WERI-Rb-1 (cell line): Measurements from ENCODE around the gene RAF1.
"Not testable (repeated sequence)": the region's sequence is repeated elsewhere in the genome, so short reads cannot be mapped to it uniquely, and the experiment has no call there.

ENCODE experiments used
- DNase-seq: peaks from one replicate; pipeline ENCODE4 v3.0.0-alpha.2; 2020
- H3K27ac ChIP-seq: fragments of 250-450 bp; sonication (Bioruptor Pico); 2 replicates; pipeline ENCODE4 v1.5.1; 2020; ENCODE audit warnings: mild to moderate bottlenecking, moderate library complexity
- H3K27me3 ChIP-seq: fragments of 250-450 bp; sonication (Bioruptor Pico); 2 replicates; pipeline ENCODE4 v1.5.1; 2021; ENCODE audit warnings: mild to moderate bottlenecking, low read depth, moderate library complexity; ENCODE audit not compliant: insufficient read depth, severe bottlenecking
- H3K36me3 ChIP-seq: fragments of 250-450 bp; sonication (Bioruptor Pico); 2 replicates; pipeline ENCODE4 v1.5.1; 2020; ENCODE audit warnings: mild to moderate bottlenecking, moderate library complexity
- H3K4me3 ChIP-seq: 2 replicates; pipeline ENCODE4 v1.5.1; 2011; ENCODE audit warnings: low read depth, mild to moderate bottlenecking, control low read depth, low read length
- H3K9me3 ChIP-seq: fragments of 250-450 bp; sonication (Bioruptor Pico); 2 replicates; pipeline ENCODE4 v1.5.1; 2021; ENCODE audit warnings: mild to moderate bottlenecking, moderate library complexity; ENCODE audit not compliant: severe bottlenecking
- CTCF ChIP-seq: IDR thresholded peaks from 2 replicates; pipeline ENCODE4 v1.5.1; 2011; ENCODE audit warnings: low read depth, mild to moderate bottlenecking, control low read depth, inconsistent platforms, low read length

RAF1 gene

GRCh38 chr3:12681943-12682390, 18.1 kb upstream of the RAF1 start:
- H3K27me3 ChIP-seq, result no peaks in the 10 kb centered on the region
- H3K36me3 ChIP-seq, result no peaks in the 10 kb centered on the region
- no peak for DNase-seq
- H3K27ac ChIP-seq, result no peak overlapping the region
- TF ChIP-seq CTCF, result no peak
- H3K4me3 ChIP-seq, result no peak overlapping the region
- no peaks in the 10 kb centered on the region for H3K9me3 ChIP-seq

GRCh38 chr3:12681089-12681942, 17.4 kb upstream of the RAF1 start:
- Histone ChIP-seq H3K4me3 (no peak overlapping the region), H3K9me3 (no peaks in the 10 kb centered on the region), H3K36me3 (no peaks in the 10 kb centered on the region), H3K27me3 (no peaks in the 10 kb centered on the region), H3K27ac (no peak overlapping the region)
- TF ChIP-seq CTCF, result no peak
- DNase-seq, result no peak

DNA sequence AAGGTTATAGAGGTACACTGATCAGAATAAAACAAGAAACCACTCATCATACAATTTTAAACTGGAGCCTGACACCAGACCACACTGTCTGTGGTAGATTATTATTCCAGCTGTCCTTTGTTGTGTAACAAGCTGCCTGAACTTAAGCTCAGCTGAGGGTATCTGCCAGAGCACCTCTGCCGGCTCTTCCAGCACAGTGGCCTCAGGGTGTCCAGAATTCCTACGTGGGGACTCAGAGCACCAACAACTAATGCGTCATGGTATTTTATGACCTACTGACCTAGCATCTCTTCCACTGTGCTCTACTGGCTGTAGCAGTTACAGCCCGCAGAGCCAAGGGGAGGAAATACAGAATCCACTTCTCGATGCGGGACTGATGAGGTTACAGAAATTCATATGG, 15.6 kb upstream of the RAF1 start:
- no peak for TF ChIP-seq CTCF
- H3K9me3 ChIP-seq, result peaks cover 5% of the 10 kb centered on the region
- no peaks in the 10 kb centered on the region for H3K36me3 ChIP-seq
- no peak for DNase-seq
- no peak overlapping the region for H3K27ac ChIP-seq
- H3K4me3 ChIP-seq, result no peak overlapping the region
- H3K27me3 ChIP-seq, result no peaks in the 10 kb centered on the region

DNA sequence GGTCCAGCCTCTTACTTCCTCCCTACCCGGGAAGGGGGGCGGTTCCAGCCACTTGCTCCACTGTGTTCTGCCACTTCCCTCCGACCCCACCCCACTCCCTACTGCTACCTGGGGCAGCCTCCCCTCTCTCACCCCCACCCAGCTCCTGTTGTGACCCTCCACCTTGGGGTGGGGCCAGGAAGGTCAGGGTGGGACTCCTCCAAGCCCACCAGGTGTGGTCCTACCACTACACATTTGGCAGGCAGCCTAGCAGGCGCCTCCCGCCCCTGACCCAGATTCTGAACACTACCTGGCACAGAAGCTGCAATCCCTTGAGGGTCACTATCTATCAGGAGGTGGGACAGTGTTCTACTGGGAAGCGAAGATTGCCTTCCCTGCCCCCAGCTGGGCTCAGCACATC, 13.7 kb upstream of the RAF1 start:
- Histone ChIP-seq H3K27me3 (no peaks in the 10 kb centered on the region), H3K4me3 (no peak overlapping the region), H3K27ac (no peak overlapping the region), H3K36me3 (no peaks in the 10 kb centered on the region), H3K9me3 (peaks cover 5% of the 10 kb centered on the region)
- DNase-seq, result no peak
- TF ChIP-seq CTCF, result no peak

DNA sequence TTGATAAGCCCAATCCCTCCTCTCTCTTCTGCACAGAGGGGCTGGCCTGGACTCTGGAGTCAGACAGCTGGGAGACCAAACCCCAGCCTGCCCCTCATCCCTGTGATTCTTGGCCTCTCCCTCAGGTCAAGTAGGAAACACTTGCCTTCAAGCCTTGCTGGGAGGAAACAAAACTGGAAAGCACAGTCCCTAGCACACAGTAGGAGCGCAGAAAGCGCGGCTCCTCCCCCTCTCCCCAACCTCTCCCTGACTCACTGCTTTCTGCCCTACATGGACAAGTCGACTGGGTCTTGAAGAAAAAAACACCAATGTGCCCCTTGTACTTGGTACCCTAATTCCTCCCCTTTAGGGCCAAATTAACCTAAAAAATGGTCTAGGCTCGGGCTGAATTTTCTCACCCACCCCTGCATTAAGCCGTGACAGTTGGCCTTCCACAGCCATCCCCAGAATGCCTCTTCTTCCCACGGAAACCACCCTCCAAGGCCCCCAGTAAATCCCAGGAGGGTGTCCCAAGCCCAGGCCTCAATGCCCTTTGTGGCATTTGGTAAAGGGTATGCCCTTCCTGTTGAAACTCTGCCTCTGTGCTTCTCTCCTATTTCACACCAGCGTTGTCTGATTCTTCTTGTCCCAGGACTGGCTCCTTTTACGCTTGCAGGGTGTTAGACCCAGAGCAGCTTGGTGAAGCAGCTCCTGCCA, 11.3 kb upstream of the RAF1 start:
- H3K27me3 ChIP-seq, result no peaks in the 10 kb centered on the region
- no peak overlapping the region for H3K27ac ChIP-seq
- DNase-seq, result no peak
- H3K36me3 ChIP-seq, result no peaks in the 10 kb centered on the region
- H3K4me3 ChIP-seq, result no peak overlapping the region
- H3K9me3 ChIP-seq, result peaks cover 5% of the 10 kb centered on the region
- no peak for TF ChIP-seq CTCF

- H3K9me3 ChIP-seq, H3K27me3 ChIP-seq, H3K36me3 ChIP-seq, H3K4me3 ChIP-seq, H3K27ac ChIP-seq, DNase-seq: not testable (repeated sequence)
These were observed 10.2 kb upstream of the RAF1 start for GRCh38 chr3:12673956-12674736.
